OCI-LY3 (cell line): ENCODE measurements around the gene OPCML.

Source experiments
- CTCF ChIP-seq: fragments of 200-600, 300-600 bp; sonication (generic); IDR thresholded peaks from 2 replicates; pipeline ENCODE4 v1.5.1; 2014; ENCODE audit warnings: antibody characterized with exemption, low read length, low read depth
- EZH2phosphoT487 ChIP-seq: fragments of 200-600 bp; shearing (Covaris generic); IDR thresholded peaks from 2 replicates; pipeline ENCODE4 v1.6.1; 2018; ENCODE audit warnings: antibody characterized with exemption, mixed run types, low read depth

DNA sequence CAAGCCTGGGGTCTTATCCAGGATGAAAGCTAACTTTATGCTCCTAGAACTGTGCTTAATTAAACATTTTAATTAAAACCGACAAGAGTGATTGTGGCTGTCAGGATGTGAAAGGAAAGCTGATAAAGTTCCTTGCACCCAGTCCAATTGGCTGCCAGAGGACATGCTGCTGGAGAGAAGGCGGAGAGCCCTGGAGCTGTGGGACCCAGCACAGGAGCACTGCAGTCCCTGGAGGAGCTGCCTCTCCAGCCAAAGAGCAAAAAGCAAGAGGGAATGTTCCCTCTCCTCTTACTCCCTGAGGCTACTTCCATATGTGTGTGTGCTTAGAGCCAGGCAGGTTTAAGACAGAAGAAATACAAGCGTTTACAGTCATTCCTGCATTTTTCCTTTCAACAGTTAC is 118.6 kb downstream of the OPCML start:
- no peak for TF ChIP-seq CTCF
- TF ChIP-seq EZH2phosphoT487: no peak
